ENCODE data around the gene MAPK11. TPM values are rescaled to one million over a fixed set of nuclear protein-coding genes. Genes with fewer than 3 reads are reported as not detected.
"Not testable (repeated sequence)": the region's sequence is repeated elsewhere in the genome, so short reads cannot be mapped to it uniquely, and the experiment has no call there.

The MAPK11 gene
- total RNA-seq, 2 experiments from 2014 or later: 23.1 to 24.6 TPM

- intact Hi-C loops (cut with micrococcal nuclease): loop anchor here (1.0 kb wide), 1 partner anchor 30 kb away; no protein-coding TSS in a partner anchor
- Mint-ChIP-seq H3K27ac (no peak overlapping the region), H3K36me3 (no peaks in the 10 kb centered on the region), H3K27me3 (no peaks in the 10 kb centered on the region), H3K4me1 (ENCODE audit: low read depth) (no peaks in the 10 kb centered on the region), H3K9me3 (no peaks in the 10 kb centered on the region), H3K4me3 (no peak overlapping the region)
- ChIA-PET CTCF (no interaction called here), POLR2A (no interaction called here)
- no peak for DNase-seq
Measured at GRCh38 chr22:50278461-50278860, 8.3 kb upstream of the MAPK11 start.

- CTCF ChIA-PET: interaction anchor here (1.4 to 3.3 kb wide), 2 partner anchors 16 to 51 kb away, joined by 5 to 14 read pairs; no protein-coding TSS in a partner anchor
- Mint-ChIP-seq H3K9me3 (no peaks in the 10 kb centered on the region), H3K27me3 (no peaks in the 10 kb centered on the region), H3K27ac (no peak overlapping the region), H3K36me3 (no peaks in the 10 kb centered on the region), H3K4me1 (ENCODE audit: low read depth) (no peaks in the 10 kb centered on the region), H3K4me3 (no peak overlapping the region)
- intact Hi-C loops (cut with micrococcal nuclease): loop anchor here (1.0 kb wide), 1 partner anchor 31 kb away; no protein-coding TSS in a partner anchor
- DNase-seq: no peak
- POLR2A ChIA-PET: no interaction called here
Measured at GRCh38 chr22:50277761-50278160, 7.6 kb upstream of the MAPK11 start.

- POLR2A ChIA-PET: no interaction called here
- no peaks in the 10 kb centered on the region for H3K9me3 Mint-ChIP-seq
- intact Hi-C loops (cut with micrococcal nuclease): loop anchor here (1.0 kb wide), 2 partner anchors 51 to 66 kb away; partner anchors contain the start of gene DENND6B
- CTCF ChIA-PET: interaction anchor here (0.6 to 3.3 kb wide), 25 partner anchors 12 to 345 kb away, joined by 3 to 14 read pairs (median 4); partner anchors contain the start of genes HDAC10, PLXNB2 and PPP6R2
- DNase-seq: peak; percentile 78
- no peak overlapping the region for H3K4me3 Mint-ChIP-seq
- no peaks in the 10 kb centered on the region for H3K27me3 Mint-ChIP-seq
- no peaks in the 10 kb centered on the region for H3K36me3 Mint-ChIP-seq
- H3K4me1 Mint-ChIP-seq (ENCODE audit: low read depth): no peaks in the 10 kb centered on the region
- no peak overlapping the region for H3K27ac Mint-ChIP-seq
Measured at GRCh38 chr22:50276143-50276542, 6.0 kb upstream of the MAPK11 start.

DNA sequence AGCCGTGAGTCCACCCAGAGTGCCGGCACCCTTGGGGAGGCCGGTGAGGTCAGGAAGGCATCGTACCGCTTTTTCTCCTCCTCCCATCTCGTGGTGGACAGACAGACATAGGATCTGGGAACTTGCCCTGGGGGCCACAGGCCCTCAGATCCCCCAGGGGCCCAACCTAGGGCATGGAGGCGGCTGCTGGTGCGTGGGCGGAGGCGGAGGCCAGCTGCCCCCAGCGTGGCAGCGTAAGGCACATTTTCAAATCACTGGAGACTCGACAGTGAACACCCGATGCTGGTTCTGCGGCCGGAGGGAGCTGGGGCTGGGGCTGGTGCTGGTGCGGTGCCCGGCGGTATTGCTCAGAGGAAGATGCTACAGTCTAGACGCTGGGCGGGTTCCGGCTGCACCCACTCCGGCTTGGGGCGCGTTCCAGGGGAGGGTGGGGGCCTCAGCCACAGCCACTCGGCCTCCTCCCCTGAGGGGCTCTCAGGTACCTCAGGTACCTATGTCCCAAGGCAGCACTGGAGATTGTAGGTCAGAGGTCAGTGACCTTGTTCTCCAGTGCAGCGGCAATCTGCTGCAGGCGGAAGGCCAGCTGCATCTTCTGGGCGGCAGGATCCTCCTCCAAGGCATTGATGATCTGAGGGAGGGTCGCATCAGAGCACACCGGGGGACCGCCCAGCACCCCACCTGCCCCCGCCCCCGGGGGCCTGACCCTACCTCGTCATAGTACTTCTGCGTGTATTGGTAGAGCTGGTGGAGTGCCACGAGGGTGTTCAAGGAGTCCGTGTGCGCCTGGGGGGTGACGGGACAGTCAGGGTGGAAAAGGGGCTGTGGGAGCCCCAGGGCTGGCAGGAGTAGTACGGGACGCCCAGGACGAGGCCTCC, 5.2 kb upstream of the MAPK11 start:
- Mint-ChIP-seq H3K36me3 (no peaks in the 10 kb centered on the region), H3K27me3 (no peaks in the 10 kb centered on the region), H3K27ac (no peak overlapping the region), H3K4me3 (no peak overlapping the region), H3K9me3 (no peaks in the 10 kb centered on the region), H3K4me1 (ENCODE audit: low read depth) (no peaks in the 10 kb centered on the region)
- POLR2A ChIA-PET: no interaction called here
- intact Hi-C loops (cut with micrococcal nuclease): loop anchor here (1.0 kb wide), 2 partner anchors 52 to 67 kb away; partner anchors contain the start of gene DENND6B
- DNase-seq: no peak
- CTCF ChIA-PET: interaction anchor here (1.0 to 3.3 kb wide), 7 partner anchors 12 to 58 kb away, joined by 3 to 14 read pairs (median 4); no protein-coding TSS in a partner anchor

- H3K27ac Mint-ChIP-seq: no peak overlapping the region
- ChIA-PET CTCF (interaction anchor here (3.3 kb wide), 1 partner anchor 54 kb away, joined by 14 read pairs; no protein-coding TSS in a partner anchor), POLR2A (no interaction called here)
- H3K36me3 Mint-ChIP-seq: no peaks in the 10 kb centered on the region
- no peaks in the 10 kb centered on the region for H3K4me1 Mint-ChIP-seq (ENCODE audit: low read depth)
- H3K4me3 Mint-ChIP-seq: no peak overlapping the region
- H3K27me3 Mint-ChIP-seq: no peaks in the 10 kb centered on the region
- DNase-seq: no peak
- intact Hi-C loops (cut with micrococcal nuclease): loop anchor here (5.0 kb wide), 1 partner anchor 348 kb away; no protein-coding TSS in a partner anchor
- H3K9me3 Mint-ChIP-seq: no peaks in the 10 kb centered on the region
Measured at GRCh38 chr22:50274771-50275170, 4.6 kb upstream of the MAPK11 start.

DNA sequence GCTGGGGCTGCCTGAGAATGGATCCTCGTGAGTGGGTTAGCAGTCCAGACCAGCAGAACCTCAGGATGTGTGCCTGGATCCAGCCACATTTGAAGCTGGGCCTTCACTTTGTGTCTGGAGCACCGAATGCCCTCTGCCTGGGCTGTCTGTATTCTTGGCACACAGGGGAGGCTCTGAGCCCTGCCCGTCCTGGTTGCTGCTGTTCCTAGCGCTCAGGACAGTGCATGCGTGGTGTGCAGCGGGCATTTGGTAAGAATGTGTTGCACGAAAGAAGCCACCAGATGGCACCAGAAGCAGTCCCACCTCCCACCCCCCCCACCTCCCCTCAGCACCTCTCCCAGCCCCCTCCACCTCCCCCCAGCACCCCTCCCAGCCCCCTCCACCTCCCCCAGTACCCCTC, 4.1 kb upstream of the MAPK11 start:
- H3K36me3 Mint-ChIP-seq: no peaks in the 10 kb centered on the region
- H3K9me3 Mint-ChIP-seq: no peaks in the 10 kb centered on the region
- CTCF ChIA-PET: interaction anchor here (1.0 to 1.1 kb wide), 2 partner anchors 346 to 384 kb away, joined by 3 read pairs; no protein-coding TSS in a partner anchor
- peaks cover 2% of the 10 kb centered on the region for H3K4me1 Mint-ChIP-seq (ENCODE audit: low read depth)
- POLR2A ChIA-PET: no interaction called here
- DNase-seq: peak; percentile 65
- no peaks in the 10 kb centered on the region for H3K27me3 Mint-ChIP-seq
- H3K27ac Mint-ChIP-seq: no peak overlapping the region
- intact Hi-C loops (cut with micrococcal nuclease): loop anchor here (5.0 kb wide), 1 partner anchor 348 kb away; no protein-coding TSS in a partner anchor
- H3K4me3 Mint-ChIP-seq: no peak overlapping the region

- intact Hi-C loops (cut with micrococcal nuclease): loop anchor here (5.0 kb wide), 1 partner anchor 349 kb away; no protein-coding TSS in a partner anchor
Measured at GRCh38 chr22:50273781-50274180, 3.6 kb upstream of the MAPK11 start.

GRCh38 chr22:50273352-50273751, 3.2 kb upstream of the MAPK11 start:
- H3K36me3 Mint-ChIP-seq; POLR2A ChIA-PET; H3K27me3 Mint-ChIP-seq; H3K9me3 Mint-ChIP-seq; H3K4me3 Mint-ChIP-seq; H3K27ac Mint-ChIP-seq; H3K4me1 Mint-ChIP-seq (ENCODE audit: low read depth); DNase-seq: not testable (repeated sequence)
- CTCF ChIA-PET: interaction anchor here (1.0 to 2.0 kb wide), 6 partner anchors 22 to 383 kb away, joined by 3 to 13 read pairs (median 6); partner anchors contain the start of genes DENND6B and HDAC10
- intact Hi-C loops (cut with micrococcal nuclease): loop anchor here (5.0 kb wide), 1 partner anchor 349 kb away; no protein-coding TSS in a partner anchor

More at GRCh38 chr22:50273781-50274180, 3.6 kb upstream of the MAPK11 start:
- H3K4me3 Mint-ChIP-seq; H3K27ac Mint-ChIP-seq; H3K9me3 Mint-ChIP-seq; H3K27me3 Mint-ChIP-seq; POLR2A ChIA-PET; DNase-seq; H3K36me3 Mint-ChIP-seq; H3K4me1 Mint-ChIP-seq (ENCODE audit: low read depth): not testable (repeated sequence)
- CTCF ChIA-PET: interaction anchor here (1.0 to 2.0 kb wide), 4 partner anchors 23 to 384 kb away, joined by 3 to 13 read pairs (median 4); partner anchors contain the start of gene HDAC10

DNA sequence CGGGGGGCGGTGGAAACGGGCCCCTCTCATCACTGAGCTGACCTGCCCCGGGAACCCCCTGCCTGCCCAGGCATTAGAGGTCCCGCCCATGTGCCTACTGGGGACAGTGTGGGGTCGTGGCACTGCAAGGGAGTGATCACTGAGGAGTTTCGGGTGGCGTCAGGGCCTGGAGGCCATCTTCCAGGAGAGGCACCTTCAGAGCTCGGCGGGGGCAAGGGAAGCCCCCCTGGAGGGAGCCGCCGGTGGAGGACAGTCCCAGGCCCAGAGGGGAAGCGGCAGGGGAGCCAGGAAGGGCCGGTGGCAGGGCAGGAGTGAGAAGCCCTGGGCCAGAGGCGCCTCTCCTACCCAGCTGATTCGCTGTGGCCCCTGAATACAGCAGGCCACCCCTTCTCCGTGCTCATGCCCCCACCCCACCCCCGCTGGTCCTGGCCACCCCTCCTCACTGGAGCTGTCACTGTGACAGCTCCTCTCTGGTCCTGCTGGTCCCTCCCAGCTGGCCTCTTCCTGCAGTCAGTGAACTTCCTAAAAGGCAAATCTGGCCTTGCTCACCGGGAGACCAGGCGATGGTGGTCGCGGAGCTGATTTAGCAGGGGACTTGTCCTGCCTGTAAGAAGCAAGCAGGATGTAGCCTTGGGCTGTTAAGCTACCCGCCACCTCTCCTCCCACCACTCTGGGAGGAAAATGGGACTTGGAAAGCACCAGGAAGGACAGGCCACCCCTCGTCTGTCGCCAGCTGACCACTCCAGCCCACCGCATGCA, 2.0 kb upstream of the MAPK11 start:
- POLR2A ChIA-PET: interaction anchor here (1.9 kb wide), 1 partner anchor 21 kb away, joined by 4 read pairs; the partner anchor contains the start of gene HDAC10
- H3K9me3 Mint-ChIP-seq: no peaks in the 10 kb centered on the region
- DNase-seq: no peak

GRCh38 chr22:50271519-50271970, 1.4 kb upstream of the MAPK11 start:
- no peaks in the 10 kb centered on the region for H3K27me3 Mint-ChIP-seq
- POLR2A ChIA-PET: interaction anchor here (1.9 kb wide), 1 partner anchor 20 kb away, joined by 4 read pairs; the partner anchor contains the start of gene HDAC10
- no peak overlapping the region for H3K4me3 Mint-ChIP-seq
- CTCF ChIA-PET: interaction anchor here (0.9 to 1.4 kb wide), 3 partner anchors 36 to 349 kb away, joined by 3 to 4 read pairs (median 3); partner anchors contain the start of gene PLXNB2
- no peaks in the 10 kb centered on the region for H3K9me3 Mint-ChIP-seq
- DNase-seq: peak; percentile 67
- peaks cover 8% of the 10 kb centered on the region for H3K4me1 Mint-ChIP-seq (ENCODE audit: low read depth)
- no peak overlapping the region for H3K27ac Mint-ChIP-seq
- intact Hi-C loops (cut with micrococcal nuclease): loop anchor here (5.0 kb wide), 1 partner anchor 351 kb away; no protein-coding TSS in a partner anchor
- H3K36me3 Mint-ChIP-seq: no peaks in the 10 kb centered on the region

More for the DNA sequence above, 2.0 kb upstream of the MAPK11 start:
- H3K4me3 Mint-ChIP-seq: no peak overlapping the region
- no peaks in the 10 kb centered on the region for H3K27me3 Mint-ChIP-seq
- intact Hi-C loops (cut with micrococcal nuclease): loop anchor here (5.0 kb wide), 1 partner anchor 350 kb away; no protein-coding TSS in a partner anchor
- no peak overlapping the region for H3K27ac Mint-ChIP-seq
- H3K36me3 Mint-ChIP-seq: no peaks in the 10 kb centered on the region
- CTCF ChIA-PET: interaction anchor here (0.9 to 2.0 kb wide), 8 partner anchors 21 to 349 kb away, joined by 3 to 13 read pairs (median 4); partner anchors contain the start of genes DENND6B, HDAC10 and PLXNB2
- peaks cover 8% of the 10 kb centered on the region for H3K4me1 Mint-ChIP-seq (ENCODE audit: low read depth)
